Liver (tissue), 10 donors: ENCODE results near the gene POLA1. TPM values are rescaled to one million over a fixed set of nuclear protein-coding genes. Genes with fewer than 3 reads are reported as not detected.
A peak's percentile ranks its signal among the peaks of the same experiment; 100 is the strongest.

Experiments
- DNase-seq: peaks from one replicate; pipeline ENCODE4 v3.0.0-alpha.2; 2017; ENCODE audit warnings: low spot score
- H3K27ac ChIP-seq, 2 donors: one replicate each; pipeline ENCODE4 v1.7.0; 2013; ENCODE audit warnings: inconsistent platforms in 2 of 2, low read length in 2 of 2, control low read depth in 1 of 2, low read depth in 1 of 2, mild to moderate bottlenecking in 1 of 2
- H3K27me3 ChIP-seq, 4 donors: one replicate each; pipeline versions ENCODE4 v1.6.1 to v1.7.0; 2013; ENCODE audit warnings: low read length in 3 of 4, inconsistent platforms in 1 of 4, mild to moderate bottlenecking in 1 of 4, moderate library complexity in 1 of 4; ENCODE audit not compliant: control insufficient read depth in 4 of 4, insufficient read depth in 4 of 4
- H3K36me3 ChIP-seq, 4 donors: one replicate each; pipeline versions ENCODE4 v1.6.1 to v1.7.0; 2013; ENCODE audit warnings: low read length in 3 of 4, mild to moderate bottlenecking in 3 of 4, low read depth in 1 of 4, moderate library complexity in 1 of 4; ENCODE audit not compliant: control insufficient read depth in 4 of 4, insufficient read depth in 3 of 4
- H3K4me1 ChIP-seq, 4 donors: one replicate each; pipeline versions ENCODE4 v1.6.1 to v1.7.0; 2013; ENCODE audit warnings: low read length in 3 of 4, mild to moderate bottlenecking in 3 of 4, moderate library complexity in 1 of 4; ENCODE audit not compliant: control insufficient read depth in 4 of 4, insufficient read depth in 4 of 4
- H3K4me3 ChIP-seq, 3 donors: one replicate each; pipeline versions ENCODE4 v1.6.1 to v1.7.0; 2013; ENCODE audit warnings: low read length in 3 of 3, control low read depth in 1 of 3, low read depth in 1 of 3, mild to moderate bottlenecking in 1 of 3
- H3K9ac ChIP-seq, 2 donors: one replicate each; pipeline ENCODE4 v1.7.0; 2013; ENCODE audit warnings: low read length in 2 of 2, mild to moderate bottlenecking in 2 of 2, moderate library complexity in 2 of 2, control low read depth in 1 of 2, low read depth in 1 of 2
- H3K9me3 ChIP-seq, 4 donors: one replicate each; pipeline versions ENCODE4 v1.6.1 to v1.7.0; 2013; ENCODE audit warnings: low read length in 3 of 4; ENCODE audit not compliant: control insufficient read depth in 4 of 4
- ATF3 ChIP-seq: IDR thresholded peaks from 2 replicates; pipeline ENCODE4 v1.6.1; 2016; ENCODE audit warnings: antibody characterized with exemption
- CTCF ChIP-seq: fragments of 150-350 bp; IDR thresholded peaks from 2 replicates; pipeline ENCODE4 v1.5.1; 2017; ENCODE audit warnings: improper control_type of control experiment, low read depth, low read length; ENCODE audit not compliant: missing input control
- EGR1 ChIP-seq, 2 donors: IDR thresholded peaks; 2 replicates each; pipeline ENCODE4 v1.6.1; 2016 to 2018; ENCODE audit warnings: antibody characterized with exemption in 2 of 2, low read depth in 2 of 2
- FOXA1 ChIP-seq: IDR thresholded peaks from 2 replicates; pipeline ENCODE4 v1.6.1; 2016; ENCODE audit warnings: antibody characterized with exemption
- GABPA ChIP-seq, 2 donors: IDR thresholded peaks in 1 of 2; conservative IDR thresholded peaks in 1 of 2; 2 replicates each; pipeline ENCODE4 v1.6.1; 2016; ENCODE audit warnings: antibody characterized with exemption in 2 of 2, mild to moderate bottlenecking in 1 of 2, moderate library complexity in 1 of 2
- HNF4A ChIP-seq, 2 donors: conservative IDR thresholded peaks; 2 replicates each; pipeline ENCODE4 v1.6.1; 2016; ENCODE audit warnings: antibody characterized with exemption in 2 of 2, mild to moderate bottlenecking in 2 of 2
- JUND ChIP-seq, 2 donors: IDR thresholded peaks; 2 replicates each; pipeline ENCODE4 v1.6.1; 2016; ENCODE audit warnings: antibody characterized with exemption in 2 of 2
- MAX ChIP-seq: IDR thresholded peaks from 2 replicates; pipeline ENCODE4 v1.6.1; 2016; ENCODE audit warnings: antibody characterized with exemption
- NR2F2 ChIP-seq: IDR thresholded peaks from 2 replicates; pipeline ENCODE4 v1.6.1; 2016; ENCODE audit warnings: antibody characterized with exemption
- RAD21 ChIP-seq, 2 donors: IDR thresholded peaks; 2 replicates each; pipeline ENCODE4 v1.6.1; 2016; ENCODE audit warnings: antibody characterized with exemption in 2 of 2, mild to moderate bottlenecking in 2 of 2
- REST ChIP-seq: IDR thresholded peaks from 2 replicates; pipeline ENCODE4 v1.6.1; 2016; ENCODE audit warnings: antibody characterized with exemption, mild to moderate bottlenecking
- RXRA ChIP-seq, 2 donors: IDR thresholded peaks; 2 replicates each; pipeline ENCODE4 v1.6.1; 2017 to 2018; ENCODE audit warnings: antibody characterized with exemption in 2 of 2, mild to moderate bottlenecking in 1 of 2
- SP1 ChIP-seq: IDR thresholded peaks from 2 replicates; pipeline ENCODE4 v1.6.1; 2018; ENCODE audit warnings: antibody characterized with exemption, mild to moderate bottlenecking
- ZBTB33 ChIP-seq: IDR thresholded peaks from 2 replicates; pipeline ENCODE4 v1.6.1; 2016; ENCODE audit warnings: antibody characterized with exemption
- WGBS: extraction: QIAGEN DNeasy Blood & Tissue Kit; methylation state at CpG from one replicate; pipeline ENCODE4 v1.1.7; 2013; 5-methylcytosine and 5-hydroxymethylcytosine counted together
- polyA plus RNA-seq, 2 donors: library from polyadenylated mRNA; stranded (reverse) in 1 of 2; unstranded in 1 of 2; fragments of 200-250 nt in 1 of 2; fragments of >200 nt in 1 of 2; fragmentation: Nextera tagmentation in 1 of 2; extraction: Ambion mirVana in 1 of 2; gene quantifications; one replicate each; pipeline versions ENCODE4 v1.2.1 to v1.2.3, GENCODE V29; 2013 to 2015
- small RNA-seq: library from RNA; depleted of rRNA; stranded (forward); fragments of <200 nt; gene quantifications from one replicate; pipeline ENCODE3, GENCODE V24; 2014
- total RNA-seq, 2 donors: library from RNA; depleted of rRNA; stranded (reverse); fragments of >200 nt; gene quantifications; one replicate each; pipeline ENCODE4 v1.2.3, GENCODE V29; 2014
- donor health status: healthy.
- donor health status: healthy.
- donor health status: healthy.
- donor health status: healthy.
- donor health status: healthy.

POLA1 gene
- total and polyA plus RNA-seq, 4 donors: 0.93 to 12.7 (median 4.3) TPM

- Histone ChIP-seq H3K4me1 (no peaks in the 10 kb centered on the region), H3K27ac (no peak overlapping the region), H3K36me3 (no peaks in the 10 kb centered on the region), H3K9ac (no peak overlapping the region), H3K4me3 (no peak overlapping the region), H3K27me3 (no peaks in the 10 kb centered on the region), H3K9me3 (no peaks in the 10 kb centered on the region)
- TF ChIP-seq GABPA (IDR thresholded peaks at IDR 0.05 in 1 of 2, conservative IDR thresholded peaks at IDR 0.05 in 1 of 2): no peak
- no peak for TF ChIP-seq CTCF
- TF ChIP-seq EGR1 (IDR thresholded peaks at IDR 0.05; ENCODE audit: low read depth in 2 of 2): no peak
- TF ChIP-seq SP1: no peak
- TF ChIP-seq HNF4A (conservative IDR thresholded peaks at IDR 0.05): no peak
- no peak for TF ChIP-seq MAX
- no peak for TF ChIP-seq JUND (IDR thresholded peaks at IDR 0.05)
- TF ChIP-seq REST: no peak
- TF ChIP-seq NR2F2: no peak
- no peak for TF ChIP-seq RAD21 (IDR thresholded peaks at IDR 0.05)
- no peak for TF ChIP-seq ZBTB33
- no peak for TF ChIP-seq ATF3
- TF ChIP-seq FOXA1: no peak
- no peak for TF ChIP-seq RXRA (IDR thresholded peaks at IDR 0.05)
- 78% methylated on average over 1 of the region's 1 CpG for WGBS
- DNase-seq: no peak
These were observed 349.5 kb downstream of the POLA1 start for GRCh38 chrX:25043192-25043591.

Small RNA genes within 50 kb of the gene (small RNA-seq; reads per million reads assigned to genes)
- gene SCARNA23: 0.80 reads per million, percentile 72 among the genes with 10 or more reads in this experiment

Other genes with a start within 250 kb of the POLA1 start
- gene PDK3, start 228.6 kb upstream of the POLA1 start, total RNA-seq: 10 to 100 TPM; 13.5 to 14.0 TPM
- 10 to 100 TPM in 1 of 2 donors, 1 to 10 TPM in 1; 6.0 to 13.6 TPM for gene PDK3, start 228.6 kb upstream of the POLA1 start, polyA plus RNA-seq
- 1 to 10 TPM in 1 of 2 donors, under 1 TPM in 1; under 0.01 to 2.1 TPM for gene PCYT1B, start 46.6 kb upstream of the POLA1 start, total RNA-seq
- gene PCYT1B, start 46.6 kb upstream of the POLA1 start, polyA plus RNA-seq: under 1 TPM in 1 of 2 donors, not detected in 1; 0.06 TPM